HG02973 (cell line): ENCODE results near the gene FABP3.

ENCODE experiments used
- ATAC-seq: cut with Tn5 transposase; IDR thresholded peaks from one replicate; pipeline ENCODE4 v1.9.1; 2021; ENCODE audit warnings: moderate library complexity; ENCODE audit not compliant: unreplicated experiment

Gene FABP3

DNA sequence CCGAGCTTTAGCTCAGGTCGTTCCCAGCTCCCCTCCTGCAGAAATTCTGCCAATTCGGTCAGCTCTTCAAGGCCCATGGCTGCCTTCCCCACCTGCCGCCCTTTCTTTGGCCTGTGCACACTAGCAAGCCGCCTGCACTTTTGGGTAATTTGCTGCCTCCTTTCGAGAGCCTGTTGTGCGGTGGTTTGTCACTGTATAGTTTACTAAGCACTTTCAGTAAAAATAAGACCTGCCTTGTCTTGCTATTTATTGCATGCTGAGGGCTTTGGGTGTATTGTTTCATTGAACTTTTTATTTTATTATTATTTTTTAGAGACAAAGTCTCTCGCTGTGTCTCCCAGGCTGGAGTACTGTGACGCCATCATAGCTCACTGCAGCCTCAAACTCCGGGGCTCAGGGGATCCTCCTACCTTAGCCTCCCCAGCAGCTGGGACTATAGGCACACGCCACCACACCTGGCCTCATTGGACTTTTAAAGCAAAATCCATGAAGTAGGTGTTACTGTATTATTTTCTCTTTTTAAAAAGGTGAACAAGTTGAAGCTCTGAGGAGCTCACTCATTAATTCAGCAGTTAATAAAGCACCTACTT is 1.1 kb upstream of the FABP3 start:
- ATAC-seq, result no peak

GRCh38 chr1:31372751-31373055 is 173 bp downstream of the FABP3 start:
- no peak for ATAC-seq

GRCh38 chr1:31372051-31372450 is 825 bp downstream of the FABP3 start:
- ATAC-seq, result no peak

DNA sequence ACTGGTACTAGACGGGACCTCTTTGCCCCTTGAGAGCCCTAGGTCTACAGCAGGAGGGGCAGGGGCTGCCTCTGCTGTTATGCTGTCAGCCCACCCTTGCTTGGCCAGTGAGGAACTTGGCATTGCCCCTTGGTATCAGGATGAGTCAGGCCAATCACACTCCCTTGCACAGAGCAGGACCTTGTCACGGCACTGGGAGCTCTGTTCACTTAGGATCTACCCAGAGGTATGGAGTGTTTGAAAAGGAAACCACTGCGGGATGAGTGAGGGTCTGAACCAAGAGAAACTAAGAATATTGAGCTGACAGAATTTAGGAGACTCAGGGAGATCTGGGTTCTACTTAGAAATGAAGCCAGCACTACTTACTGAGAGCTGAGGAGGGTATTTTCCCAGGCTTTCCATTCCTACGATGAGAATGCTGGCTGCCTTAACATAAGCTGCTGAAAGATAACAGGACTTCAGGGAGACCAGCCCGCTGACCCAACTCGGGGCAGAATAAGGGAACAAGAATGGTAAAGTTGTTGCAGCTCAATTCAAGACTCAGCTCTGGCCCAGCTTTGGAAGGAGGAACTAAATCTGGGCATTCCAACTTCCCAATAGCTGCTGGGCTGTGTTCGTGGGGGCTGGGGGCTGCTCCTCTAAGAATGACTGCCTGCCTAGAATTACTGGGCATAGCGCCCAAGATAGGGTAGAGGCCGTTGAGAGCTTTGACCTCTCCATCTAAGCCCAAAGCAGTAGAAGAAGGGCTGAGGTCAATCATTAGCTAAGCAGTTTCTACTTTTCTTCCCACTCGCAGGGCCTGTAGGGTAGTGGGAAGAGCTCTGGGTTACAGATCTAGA is 1.5 kb downstream of the FABP3 start:
- ATAC-seq, result no peak

DNA sequence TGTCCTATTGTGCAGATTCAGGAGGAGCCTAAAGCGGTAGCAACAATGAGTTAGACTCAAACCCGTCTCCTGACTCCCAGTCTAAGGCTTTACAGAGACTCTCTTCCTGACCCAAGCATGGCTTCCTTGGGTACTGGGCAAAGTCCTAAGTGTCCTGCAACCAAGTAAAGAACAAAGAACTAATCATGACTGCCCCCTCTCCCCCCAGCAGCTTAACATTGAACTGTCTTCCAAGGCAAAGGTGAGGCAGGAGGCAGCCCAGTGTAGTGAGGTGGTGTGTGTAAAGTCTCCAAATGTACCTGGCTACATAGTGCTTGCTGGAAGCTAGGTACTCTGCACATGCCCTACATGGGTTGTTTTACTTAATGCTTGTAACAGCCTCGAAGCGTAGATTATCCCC is 2.3 kb downstream of the FABP3 start:
- ATAC-seq, result no peak

- no peak for ATAC-seq
Observed at GRCh38 chr1:31370021-31370420, 2.9 kb downstream of the FABP3 start.

GRCh38 chr1:31368611-31369107 is 4.2 kb downstream of the FABP3 start:
- ATAC-seq, result no peak

- ATAC-seq, result no peak
Observed at GRCh38 chr1:31366796-31367195, 6.1 kb downstream of the FABP3 start.

DNA sequence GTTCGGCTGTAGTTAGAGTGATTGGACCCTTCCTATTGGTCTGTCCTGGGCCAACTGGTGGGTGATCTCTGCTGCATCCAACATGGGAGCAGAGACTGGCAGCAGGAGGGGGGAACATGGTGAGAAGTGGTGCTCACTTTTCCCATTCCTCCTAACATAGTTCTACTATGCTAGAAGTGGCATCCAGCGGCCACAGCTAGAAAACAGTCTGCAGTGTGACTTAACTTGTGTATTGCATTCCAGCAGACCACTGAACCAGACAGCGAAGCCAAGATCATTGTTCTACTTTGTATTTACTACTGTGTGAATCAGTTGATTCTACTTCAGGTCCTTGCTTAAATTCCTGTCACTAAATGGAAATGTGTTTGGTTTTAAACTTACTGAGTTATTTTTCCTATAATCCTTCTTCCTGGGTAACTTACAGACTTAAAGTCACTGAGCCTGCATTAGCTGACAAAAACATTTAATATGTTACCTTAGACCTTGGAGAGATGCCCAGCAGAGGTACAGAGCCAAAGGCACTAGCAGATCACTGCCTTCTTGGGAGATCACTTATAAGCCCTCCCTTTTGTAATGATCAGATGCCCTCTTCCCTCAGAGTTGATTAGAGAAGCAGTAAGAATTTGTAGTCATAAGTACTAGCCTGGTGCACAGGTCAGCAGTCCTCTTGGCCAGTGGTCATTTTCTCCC is 8.2 kb downstream of the FABP3 start:
- no peak for ATAC-seq

GRCh38 chr1:31362032-31362431 is 10.8 kb downstream of the FABP3 start:
- ATAC-seq, result no peak

DNA sequence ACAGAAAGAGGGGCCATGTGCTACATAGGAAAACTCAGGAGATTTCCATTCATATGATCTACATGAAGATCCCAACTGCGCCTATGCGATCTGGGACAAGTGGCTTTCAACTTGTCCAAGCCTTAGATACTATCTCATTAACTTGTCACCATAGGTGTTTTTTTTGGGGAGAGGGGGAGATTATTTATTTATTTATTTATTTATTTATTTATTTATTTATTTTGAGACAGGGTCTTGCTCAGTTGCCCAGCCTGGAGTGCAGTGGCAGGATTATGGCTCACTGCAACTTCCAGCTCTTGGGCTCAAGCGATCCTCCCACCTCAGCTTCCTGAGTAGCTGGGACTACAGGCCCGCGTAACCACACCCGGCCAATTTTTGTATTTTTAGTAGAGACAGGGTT is 11.3 kb downstream of the FABP3 start:
- ATAC-seq, result no peak

- ATAC-seq, result no peak
Observed at GRCh38 chr1:31356427-31356826, 16.4 kb downstream of the FABP3 start.

DNA sequence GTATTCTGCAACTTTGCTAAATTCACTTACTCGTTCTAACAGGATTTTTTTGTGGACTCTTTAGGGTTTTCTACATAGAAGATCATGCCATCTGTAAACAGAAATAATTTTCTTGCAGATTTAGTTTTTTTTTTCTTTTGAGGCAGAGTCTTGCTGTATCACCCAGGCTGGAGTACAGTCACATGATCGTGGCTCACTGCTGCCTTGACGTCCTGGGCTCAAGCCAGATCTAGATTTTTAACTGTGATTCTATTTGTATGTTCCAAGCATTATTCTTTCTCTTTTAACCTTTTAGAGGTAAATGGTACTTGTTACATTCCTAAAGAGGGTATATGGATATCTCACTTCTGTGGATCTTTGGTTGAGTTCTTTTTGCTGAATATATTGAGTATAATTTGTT is 18.6 kb downstream of the FABP3 start:
- ATAC-seq, result no peak

DNA sequence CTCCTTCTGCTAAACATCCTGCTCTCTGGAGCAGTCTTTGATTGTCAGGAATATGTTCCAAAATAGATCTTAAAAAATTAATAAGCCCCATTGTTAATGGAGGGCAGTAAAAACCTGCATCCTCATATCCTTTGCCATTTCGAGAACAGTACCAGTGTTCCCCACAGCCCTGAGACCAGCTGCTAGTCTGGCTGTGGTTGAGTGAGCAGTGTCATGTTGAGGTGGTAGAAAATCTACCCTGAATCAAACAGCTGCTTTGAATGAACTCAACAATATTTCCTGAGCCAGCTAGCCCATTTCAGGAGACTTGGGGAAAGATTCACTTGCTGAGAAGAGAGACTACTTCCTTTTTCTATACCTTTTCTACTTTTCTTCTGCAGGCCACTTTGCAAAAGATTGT is 24.4 kb downstream of the FABP3 start:
- no peak for ATAC-seq

DNA sequence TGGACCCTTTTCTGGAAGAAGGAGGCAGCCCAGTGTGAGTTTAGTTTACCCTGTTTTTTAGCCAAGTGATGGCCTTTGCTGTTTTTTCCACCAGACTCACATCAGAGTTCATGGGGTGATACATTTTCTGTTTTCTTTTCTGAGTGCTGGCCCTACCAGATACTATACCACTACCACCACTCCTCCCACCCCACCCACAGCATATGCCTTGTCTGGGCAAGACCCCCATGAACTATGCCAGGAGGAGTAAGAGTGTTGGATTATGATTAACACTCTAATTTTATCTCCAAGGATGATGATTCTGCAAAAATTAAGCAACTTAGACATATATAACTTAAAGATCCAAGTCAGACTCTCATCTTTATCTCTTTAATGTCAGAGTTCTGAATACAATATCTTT is 26.1 kb downstream of the FABP3 start:
- ATAC-seq, result no peak

DNA sequence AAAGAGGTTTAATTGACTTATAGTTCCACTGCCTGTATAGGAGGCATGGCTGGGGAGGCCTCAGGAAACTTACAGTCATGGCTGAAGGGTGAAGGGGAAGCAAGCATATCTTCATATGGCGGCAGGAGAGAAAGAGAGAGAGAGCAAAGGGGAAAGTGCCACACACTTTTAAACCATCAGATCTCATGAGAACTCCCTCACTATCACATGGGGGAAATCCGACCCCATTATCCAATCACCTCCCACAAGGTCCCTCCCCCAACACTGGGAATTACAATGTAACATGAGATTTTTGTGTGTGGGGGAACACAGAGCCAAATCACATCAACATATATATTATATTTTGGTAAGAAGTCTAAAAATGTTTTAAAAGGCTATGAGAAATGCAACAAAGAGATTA is 27.2 kb downstream of the FABP3 start:
- ATAC-seq, result no peak

GRCh38 chr1:31344503-31344902 is 28.4 kb downstream of the FABP3 start:
- no peak for ATAC-seq

- ATAC-seq, result no peak
Observed at GRCh38 chr1:31336687-31337467, 36.0 kb downstream of the FABP3 start.

DNA sequence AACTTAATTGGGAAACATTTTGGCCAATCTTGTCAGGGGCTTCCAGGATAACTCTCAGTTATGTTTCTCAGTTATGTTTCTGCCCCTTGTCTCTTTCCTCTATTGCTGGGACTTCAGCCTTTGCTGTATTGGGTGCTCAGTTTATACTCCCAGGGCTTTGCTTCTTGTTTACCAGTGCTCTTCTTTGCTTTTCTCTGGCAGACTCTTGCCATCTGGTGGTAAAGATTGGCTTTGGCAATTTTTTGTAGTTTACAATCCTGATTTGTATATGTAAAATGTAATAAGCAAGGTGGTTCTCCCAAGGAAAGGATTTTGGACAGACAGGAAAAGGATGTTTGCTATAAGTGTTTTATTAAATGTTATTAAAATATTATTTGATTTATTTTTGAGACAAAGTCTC is 37.9 kb downstream of the FABP3 start:
- no peak for ATAC-seq

- ATAC-seq, result no peak
Observed at GRCh38 chr1:31327381-31327780, 45.5 kb downstream of the FABP3 start.

- ATAC-seq, result no peak
Observed at GRCh38 chr1:31326461-31326860, 46.4 kb downstream of the FABP3 start.
